Measurements from ENCODE around the gene MAGI2. TPM values are rescaled to one million over a fixed set of nuclear protein-coding genes. Genes with fewer than 3 reads are reported as not detected.

The MAGI2 gene
- total RNA-seq, 1 experiment from 2014 or later: 14.3 TPM

- no peak for TF ChIP-seq CTCF (conservative IDR thresholded peaks at IDR 0.05)
- Histone ChIP-seq H3K9ac (ENCODE audit: extremely low read depth, insufficient read length, low read length) (no peak overlapping the region), H2BK120ac (ENCODE audit: low read depth, low read length, poor library complexity, severe bottlenecking) (no peak overlapping the region), H3K79me1 (ENCODE audit: insufficient read depth, low read depth, low read length, poor library complexity, severe bottlenecking) (no peaks in the 10 kb centered on the region), H2BK20ac (ENCODE audit: low read depth, low read length, poor library complexity, severe bottlenecking) (no peak overlapping the region), H4K20me1 (ENCODE audit: control insufficient read depth, insufficient read depth, insufficient read length) (no peaks in the 10 kb centered on the region), H2BK5ac (ENCODE audit: insufficient read length, low read length) (no peak overlapping the region), H3K79me2 (ENCODE audit: insufficient read depth, low read length) (no peaks in the 10 kb centered on the region), H3K14ac (ENCODE audit: insufficient read depth, low read length) (no peak overlapping the region), H3K18ac (ENCODE audit: insufficient read length, low read depth, low read length) (no peak overlapping the region), H3K4ac (ENCODE audit: low read depth, low read length) (no peak overlapping the region), H4K8ac (replicated peaks; ENCODE audit: insufficient read length, low read depth, low read length) (no peak overlapping the region), H3T11ph (ENCODE audit: low read length) (no peak overlapping the region), H2AFZ (ENCODE audit: low read length) (no peak overlapping the region), H3K9me3 (ENCODE audit: control insufficient read depth, low read depth, low read length) (no peaks in the 10 kb centered on the region), H4K91ac (ENCODE audit: insufficient read length, low read depth, low read length) (no peak overlapping the region), H3K27ac (ENCODE audit: insufficient read length, low read depth, low read length) (no peak overlapping the region), H3K56ac (ENCODE audit: insufficient read length, low read depth, low read length) (no peak overlapping the region), H2BK15ac (ENCODE audit: low read depth, low read length) (no peak overlapping the region), H3K4me1 (ENCODE audit: insufficient read depth, low read length) (no peaks in the 10 kb centered on the region), H3K4me2 (ENCODE audit: insufficient read depth, insufficient read length, low read length) (no peak overlapping the region), H3K23me2 (ENCODE audit: insufficient read length, low read depth, low read length, poor library complexity, severe bottlenecking) (peaks cover 3% of the 10 kb centered on the region), H4K5ac (ENCODE audit: insufficient read length, low read depth, low read length) (no peak overlapping the region), H2AK5ac (ENCODE audit: insufficient read length, low read length) (no peak overlapping the region), H3K23ac (ENCODE audit: insufficient read length, low read depth, low read length) (no peak overlapping the region), H2BK12ac (ENCODE audit: insufficient read length, low read depth, low read length) (no peak overlapping the region), H3K27me3 (ENCODE audit: insufficient read depth, low read length) (peaks cover 2% of the 10 kb centered on the region; the same call in 1 of the 2 replicates)
- no CpG with 5 or more reads among the region's 3 CpGs for WGBS (ENCODE audit: extremely low coverage, insufficient read length, low lambda C conversion rate)
- no peak overlapping the region for H3K4me3 Mint-ChIP-seq
- peaks cover 25 to 31% of the 10 kb centered on the region in 2 experiments for H3K4me1 Mint-ChIP-seq
- H3K9me3 Mint-ChIP-seq: no peaks in the 10 kb centered on the region
- no peaks in the 10 kb centered on the region for H3K36me3 Mint-ChIP-seq (ENCODE audit: insufficient read depth in 1 of 3, low read depth in 3 of 3)
- DNase-seq: no peak
- no peak overlapping the region; a peak in 1 of 7 replicates for H3K27ac Mint-ChIP-seq
- peaks cover 18% of the 10 kb centered on the region for H3K27me3 Mint-ChIP-seq (ENCODE audit: low read depth)
Measured at GRCh38 chr7:78014401-78014800, 1439.1 kb downstream of the MAGI2 start.
